Measurements from ENCODE around the gene SENP5. TPM values are rescaled to one million over a fixed set of nuclear protein-coding genes. Genes with fewer than 3 reads are reported as not detected.

SENP5 gene
- total RNA-seq, 2 experiments from 2014 or later: 62.7 to 64.7 TPM

DNA sequence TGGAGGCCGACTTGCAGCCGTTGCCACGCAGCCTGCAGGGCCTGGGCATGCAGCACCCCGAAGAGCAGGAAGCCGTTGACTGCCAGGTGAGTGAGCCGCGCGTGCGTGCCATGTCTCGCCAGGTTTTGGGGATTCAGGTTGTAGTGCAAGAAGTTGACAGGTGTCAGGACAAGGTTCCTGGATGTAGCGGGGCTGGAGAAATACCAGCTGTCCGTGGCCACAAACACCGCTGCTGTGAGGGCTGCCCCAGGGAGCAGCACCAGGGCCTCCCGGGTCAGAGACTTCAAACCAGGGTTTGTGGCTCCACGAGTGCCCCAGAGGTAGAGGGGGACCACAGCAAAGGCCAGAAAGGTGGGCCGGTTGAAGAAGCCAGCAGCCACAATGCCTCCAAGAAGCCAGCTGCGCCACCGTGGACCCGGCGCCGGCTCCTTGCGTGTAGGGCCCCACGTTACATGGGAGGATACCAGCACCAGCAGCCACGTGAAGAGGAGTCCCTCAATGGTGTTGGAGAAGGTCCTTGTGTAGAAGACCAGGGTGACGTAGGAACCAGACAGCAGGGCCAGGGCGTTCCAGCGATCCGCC is 80.2 kb downstream of the SENP5 start:
- Histone ChIP-seq H3K36me3 (ENCODE audit: insufficient read depth, low read length) (peaks cover 7% of the 10 kb centered on the region), H3K9me3 (ENCODE audit: control insufficient read depth in 1 of 2, insufficient read depth in 1 of 2, low read length in 2 of 2) (no peaks in the 10 kb centered on the region), H3K4me3 (ENCODE audit: low read length) (no peak overlapping the region), H3K27ac (ENCODE audit: low read depth in 1 of 2, low read length in 2 of 2) (no peak overlapping the region), H3K27me3 (ENCODE audit: control insufficient read depth in 1 of 2, insufficient read depth in 2 of 2, low read length in 2 of 2) (no peaks in the 10 kb centered on the region), H3K4me1 (ENCODE audit: insufficient read depth, low read length) (peaks cover 10% of the 10 kb centered on the region)
- ATAC-seq (ENCODE audit: poor library complexity) (no peak), DNase-seq (no peak)
- Mint-ChIP-seq H3K9me3 (no peaks in the 10 kb centered on the region), H3K27ac (no peak overlapping the region), H3K4me1 (ENCODE audit: low read depth) (peaks cover 20% of the 10 kb centered on the region), H3K27me3 (no peaks in the 10 kb centered on the region), H3K4me3 (no peak overlapping the region), H3K36me3 (ENCODE audit: low read depth) (peaks cover 15% of the 10 kb centered on the region)
- ChIA-PET POLR2A (no interaction called here), CTCF (no interaction called here)
- no peak for TF ChIP-seq CTCF (IDR thresholded peaks at IDR 0.05)
- intact Hi-C loops (cut with DNase I, micrococcal nuclease): loop anchor here (2.0 to 10.0 kb wide), 3 partner anchors 19 to 607 kb away; partner anchors contain the start of gene BDH1 (in 1 of the 2)

GRCh38 chr3:196948442-196949284 is 80.9 kb downstream of the SENP5 start:
- H3K9me3 ChIP-seq (ENCODE audit: control insufficient read depth in 1 of 2, insufficient read depth in 1 of 2, low read length in 2 of 2): no peaks in the 10 kb centered on the region
- no peak overlapping the region for H3K27ac ChIP-seq (ENCODE audit: low read depth in 1 of 2, low read length in 2 of 2)
- TF ChIP-seq CTCF (IDR thresholded peaks at IDR 0.05): no peak
- Mint-ChIP-seq H3K27ac (no peak overlapping the region), H3K36me3 (ENCODE audit: low read depth) (peaks cover 8% of the 10 kb centered on the region), H3K27me3 (no peaks in the 10 kb centered on the region), H3K4me1 (ENCODE audit: low read depth) (peaks cover 13% of the 10 kb centered on the region), H3K4me3 (peak overlapping the region; percentile 60), H3K9me3 (no peaks in the 10 kb centered on the region)
- no peak overlapping the region for H3K4me3 ChIP-seq (ENCODE audit: low read length)
- peaks cover 3% of the 10 kb centered on the region for H3K4me1 ChIP-seq (ENCODE audit: insufficient read depth, low read length)
- CTCF ChIA-PET: no interaction called here
- intact Hi-C loops (cut with DNase I, micrococcal nuclease): loop anchor here (10.0 kb wide), 2 partner anchors 344 to 606 kb away; partner anchors contain the start of gene BDH1 (in 1 of the 2)
- POLR2A ChIA-PET: no interaction called here
- H3K27me3 ChIP-seq (ENCODE audit: control insufficient read depth in 1 of 2, insufficient read depth in 2 of 2, low read length in 2 of 2): no peaks in the 10 kb centered on the region
- peaks cover 7% of the 10 kb centered on the region for H3K36me3 ChIP-seq (ENCODE audit: insufficient read depth, low read length)
- ATAC-seq (ENCODE audit: poor library complexity): no peak
- DNase-seq: no peak

- POLR2A ChIA-PET: no interaction called here
- no peak for TF ChIP-seq CTCF (IDR thresholded peaks at IDR 0.05)
- H3K4me1 ChIP-seq (ENCODE audit: insufficient read depth, low read length): no peaks in the 10 kb centered on the region
- H3K4me3 Mint-ChIP-seq: no peak overlapping the region
- H3K36me3 ChIP-seq (ENCODE audit: insufficient read depth, low read length): peaks cover 7% of the 10 kb centered on the region
- H3K4me3 ChIP-seq (ENCODE audit: low read length): no peak overlapping the region
- CTCF ChIA-PET: no interaction called here
- H3K27ac ChIP-seq (ENCODE audit: low read depth in 1 of 2, low read length in 2 of 2): no peak overlapping the region
- ATAC-seq (ENCODE audit: poor library complexity): no peak
- no peaks in the 10 kb centered on the region for H3K9me3 ChIP-seq (ENCODE audit: control insufficient read depth in 1 of 2, insufficient read depth in 1 of 2, low read length in 2 of 2)
- DNase-seq: no peak
- H3K27me3 ChIP-seq (ENCODE audit: control insufficient read depth in 1 of 2, insufficient read depth in 2 of 2, low read length in 2 of 2): no peaks in the 10 kb centered on the region
- H3K9me3 Mint-ChIP-seq: no peaks in the 10 kb centered on the region
- H3K27ac Mint-ChIP-seq: no peak overlapping the region
- peaks cover 8% of the 10 kb centered on the region for H3K36me3 Mint-ChIP-seq (ENCODE audit: low read depth)
- H3K4me1 Mint-ChIP-seq (ENCODE audit: low read depth): peaks cover 7% of the 10 kb centered on the region
- intact Hi-C loops (cut with DNase I, micrococcal nuclease): loop anchor here (10.0 kb wide), 2 partner anchors 344 to 606 kb away; partner anchors contain the start of gene BDH1 (in 1 of the 2)
- H3K27me3 Mint-ChIP-seq: no peaks in the 10 kb centered on the region
Measured at GRCh38 chr3:196949285-196949619, 81.5 kb downstream of the SENP5 start.
